MCF 10A (cell line): Measurements from ENCODE around the gene PTPRF. TPM values are rescaled to one million over a fixed set of nuclear protein-coding genes. Genes with fewer than 3 reads are reported as not detected.

Source experiments
- BruUV-seq: library from RNA; stranded (reverse); fragments of 400-500 nt; replicated peaks from 2 replicates; lab custom pipeline; 2021; lab: Mats Ljungman, UMichigan
- CTCF ChIA-PET: fragments of 300-600 bp; sonication (Branson Sonifier 250); formaldehyde crosslinking; extraction: SDS; loops from one replicate; lab custom pipeline; 2021; ENCODE audit warnings: antibody characterized with exemption, inconsistent platforms; lab: Yijun Ruan, JAX
- POLR2A ChIA-PET: fragments of 300-600, 350-650 bp; sonication (Branson Sonifier 250); formaldehyde crosslinking; extraction: SDS; loops from one replicate; lab custom pipeline; 2020; ENCODE audit warnings: antibody characterized with exemption, inconsistent platforms; lab: Yijun Ruan, JAX
- DNase-seq: peaks from one replicate; pipeline ENCODE4 v3.0.0-alpha.2; 2018; ENCODE audit not compliant: unreplicated experiment
- H3K27ac Mint-ChIP-seq: one replicate; pipeline ENCODE4 v1.8.0; 2022; ENCODE audit warnings: mild to moderate bottlenecking, low read depth, mixed read lengths; ENCODE audit not compliant: unreplicated experiment
- H3K27me3 Mint-ChIP-seq: one replicate; pipeline ENCODE4 v1.8.0; 2022; ENCODE audit warnings: mixed read lengths; ENCODE audit not compliant: insufficient read depth, unreplicated experiment
- H3K36me3 Mint-ChIP-seq: one replicate; pipeline ENCODE4 v1.8.0; 2022; ENCODE audit warnings: mild to moderate bottlenecking, moderate library complexity, mixed read lengths; ENCODE audit not compliant: insufficient read depth, unreplicated experiment
- H3K4me1 Mint-ChIP-seq: one replicate; pipeline ENCODE4 v1.8.0; 2022; ENCODE audit warnings: mixed read lengths; ENCODE audit not compliant: insufficient read depth, unreplicated experiment
- H3K4me3 Mint-ChIP-seq: one replicate; pipeline ENCODE4 v1.8.0; 2022; ENCODE audit warnings: mild to moderate bottlenecking, moderate library complexity, mixed read lengths; ENCODE audit not compliant: unreplicated experiment
- H3K9me3 Mint-ChIP-seq: one replicate; pipeline ENCODE4 v1.8.0; 2022; ENCODE audit warnings: mixed read lengths; ENCODE audit not compliant: unreplicated experiment
- intact Hi-C: fragments of 100-400 bp; cut with micrococcal nuclease; formaldehyde crosslinking; loops from 2 replicates; pipeline ENCODE4 v1.14.1; 2022
- total RNA-seq: library from RNA; stranded (reverse); gene quantifications from 2 replicates; pipeline ENCODE4 v1.2.3, GENCODE V29; 2022
- TF ChIP-seq, protein P1 (sequence below): fragments of 200-600 bp; IDR thresholded peaks from one replicate; pipeline ENCODE4 v1.8.0; 2022; ENCODE audit warnings: antibody characterized with exemption, mild to moderate bottlenecking; ENCODE audit not compliant: unreplicated experiment

PTPRF gene
- total RNA-seq, 1 experiment from 2014 or later = 67.2 TPM

DNA sequence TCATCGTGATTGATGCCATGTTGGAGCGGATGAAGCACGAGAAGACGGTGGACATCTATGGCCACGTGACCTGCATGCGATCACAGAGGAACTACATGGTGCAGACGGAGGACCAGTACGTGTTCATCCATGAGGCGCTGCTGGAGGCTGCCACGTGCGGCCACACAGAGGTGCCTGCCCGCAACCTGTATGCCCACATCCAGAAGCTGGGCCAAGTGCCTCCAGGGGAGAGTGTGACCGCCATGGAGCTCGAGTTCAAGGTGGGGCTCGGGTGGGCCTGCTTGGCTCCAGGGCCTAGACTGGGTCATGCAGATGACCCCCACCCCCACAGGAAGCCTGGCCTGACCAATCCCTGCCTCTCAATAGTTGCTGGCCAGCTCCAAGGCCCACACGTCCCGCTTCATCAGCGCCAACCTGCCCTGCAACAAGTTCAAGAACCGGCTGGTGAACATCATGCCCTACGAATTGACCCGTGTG is 88.7 kb downstream of the PTPRF start:
- no peaks in the 10 kb centered on the region for H3K27me3 Mint-ChIP-seq
- POLR2A ChIA-PET = no interaction called here
- BruUV-seq = no TSS peak
- CTCF ChIA-PET = interaction anchor here (0.6 to 0.9 kb wide), 2 partner anchors 26 to 191 kb away, joined by 3 to 4 read pairs; no protein-coding TSS in a partner anchor
- H3K9me3 Mint-ChIP-seq = no peaks in the 10 kb centered on the region
- H3K36me3 Mint-ChIP-seq = peaks cover 11% of the 10 kb centered on the region
- TF ChIP-seq, protein P1, sequence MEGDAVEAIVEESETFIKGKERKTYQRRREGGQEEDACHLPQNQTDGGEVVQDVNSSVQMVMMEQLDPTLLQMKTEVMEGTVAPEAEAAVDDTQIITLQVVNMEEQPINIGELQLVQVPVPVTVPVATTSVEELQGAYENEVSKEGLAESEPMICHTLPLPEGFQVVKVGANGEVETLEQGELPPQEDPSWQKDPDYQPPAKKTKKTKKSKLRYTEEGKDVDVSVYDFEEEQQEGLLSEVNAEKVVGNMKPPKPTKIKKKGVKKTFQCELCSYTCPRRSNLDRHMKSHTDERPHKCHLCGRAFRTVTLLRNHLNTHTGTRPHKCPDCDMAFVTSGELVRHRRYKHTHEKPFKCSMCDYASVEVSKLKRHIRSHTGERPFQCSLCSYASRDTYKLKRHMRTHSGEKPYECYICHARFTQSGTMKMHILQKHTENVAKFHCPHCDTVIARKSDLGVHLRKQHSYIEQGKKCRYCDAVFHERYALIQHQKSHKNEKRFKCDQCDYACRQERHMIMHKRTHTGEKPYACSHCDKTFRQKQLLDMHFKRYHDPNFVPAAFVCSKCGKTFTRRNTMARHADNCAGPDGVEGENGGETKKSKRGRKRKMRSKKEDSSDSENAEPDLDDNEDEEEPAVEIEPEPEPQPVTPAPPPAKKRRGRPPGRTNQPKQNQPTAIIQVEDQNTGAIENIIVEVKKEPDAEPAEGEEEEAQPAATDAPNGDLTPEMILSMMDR = no peak
- DNase-seq = no peak
- H3K4me1 Mint-ChIP-seq = no peaks in the 10 kb centered on the region
- H3K4me3 Mint-ChIP-seq = no peak overlapping the region
- no peak overlapping the region for H3K27ac Mint-ChIP-seq
- intact Hi-C loops = no loop called here

DNA sequence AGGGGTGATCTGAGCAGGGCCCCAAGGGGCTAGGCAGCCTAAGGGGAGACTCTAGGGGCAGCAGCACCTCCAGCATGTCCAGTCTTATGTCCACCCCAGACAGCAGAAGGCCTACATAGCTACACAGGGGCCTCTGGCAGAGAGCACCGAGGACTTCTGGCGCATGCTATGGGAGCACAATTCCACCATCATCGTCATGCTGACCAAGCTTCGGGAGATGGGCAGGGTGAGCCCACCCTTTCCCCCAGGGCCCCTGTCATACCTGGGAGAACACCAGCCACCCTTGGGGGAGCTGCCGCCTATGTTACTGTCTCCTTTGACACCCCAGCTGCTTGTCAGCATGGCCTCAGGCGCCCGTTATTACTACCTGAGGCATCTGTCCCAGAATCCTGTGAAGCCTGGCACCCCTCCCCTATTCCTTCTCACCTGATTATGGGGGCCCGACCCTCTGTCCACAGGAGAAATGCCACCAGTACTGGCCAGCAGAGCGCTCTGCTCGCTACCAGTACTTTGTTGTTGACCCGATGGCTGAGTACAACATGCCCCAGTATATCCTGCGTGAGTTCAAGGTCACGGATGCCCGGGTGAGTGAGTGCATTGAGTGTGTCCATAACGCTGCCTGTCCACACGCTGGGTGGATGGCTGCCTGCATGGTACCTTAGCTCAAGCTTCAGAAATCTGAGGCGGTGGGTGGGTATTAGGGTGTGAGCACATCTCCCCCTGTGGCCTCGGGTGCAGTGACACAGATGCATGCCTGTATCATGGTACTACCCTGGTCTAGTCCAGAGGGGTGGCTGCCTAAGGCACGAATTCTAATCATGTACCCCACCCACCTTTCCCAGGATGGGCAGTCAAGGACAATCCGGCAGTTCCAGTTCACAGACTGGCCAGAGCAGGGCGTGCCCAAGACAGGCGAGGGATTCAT is 89.6 kb downstream of the PTPRF start:
- TF ChIP-seq, protein P1 = no peak
- H3K4me3 Mint-ChIP-seq = no peak overlapping the region
- H3K4me1 Mint-ChIP-seq = no peaks in the 10 kb centered on the region
- no peaks in the 10 kb centered on the region for H3K27me3 Mint-ChIP-seq
- H3K36me3 Mint-ChIP-seq = peaks cover 11% of the 10 kb centered on the region
- no TSS peak for BruUV-seq
- ChIA-PET CTCF (interaction anchor here (0.6 kb wide), 1 partner anchor 192 kb away, joined by 3 read pairs; no protein-coding TSS in a partner anchor), POLR2A (no interaction called here)
- no peak overlapping the region for H3K27ac Mint-ChIP-seq
- intact Hi-C loops = no loop called here
- no peaks in the 10 kb centered on the region for H3K9me3 Mint-ChIP-seq
- no peak for DNase-seq

DNA sequence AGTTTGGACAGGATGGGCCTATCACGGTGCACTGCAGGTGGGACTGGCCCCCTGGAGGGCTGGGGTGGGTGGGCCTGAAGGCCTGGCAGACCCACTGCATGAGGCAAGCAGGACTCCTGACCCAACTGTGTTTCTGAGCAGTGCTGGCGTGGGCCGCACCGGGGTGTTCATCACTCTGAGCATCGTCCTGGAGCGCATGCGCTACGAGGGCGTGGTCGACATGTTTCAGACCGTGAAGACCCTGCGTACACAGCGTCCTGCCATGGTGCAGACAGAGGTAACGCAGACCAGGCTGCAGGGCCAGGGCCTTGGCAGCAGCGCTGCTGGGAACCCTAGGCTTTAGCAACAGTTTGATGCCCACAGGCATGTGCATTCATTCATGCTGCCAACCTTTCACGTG is 90.3 kb downstream of the PTPRF start:
- no peak overlapping the region for H3K27ac Mint-ChIP-seq
- BruUV-seq = no TSS peak
- no peaks in the 10 kb centered on the region for H3K27me3 Mint-ChIP-seq
- intact Hi-C loops = no loop called here
- H3K4me1 Mint-ChIP-seq = no peaks in the 10 kb centered on the region
- TF ChIP-seq, protein P1 = no peak
- DNase-seq = no peak
- ChIA-PET CTCF (interaction anchor here (0.7 kb wide), 1 partner anchor 328 kb away, joined by 3 read pairs; no protein-coding TSS in a partner anchor), POLR2A (no interaction called here)
- no peak overlapping the region for H3K4me3 Mint-ChIP-seq
- H3K9me3 Mint-ChIP-seq = no peaks in the 10 kb centered on the region
- H3K36me3 Mint-ChIP-seq = peaks cover 6% of the 10 kb centered on the region

DNA sequence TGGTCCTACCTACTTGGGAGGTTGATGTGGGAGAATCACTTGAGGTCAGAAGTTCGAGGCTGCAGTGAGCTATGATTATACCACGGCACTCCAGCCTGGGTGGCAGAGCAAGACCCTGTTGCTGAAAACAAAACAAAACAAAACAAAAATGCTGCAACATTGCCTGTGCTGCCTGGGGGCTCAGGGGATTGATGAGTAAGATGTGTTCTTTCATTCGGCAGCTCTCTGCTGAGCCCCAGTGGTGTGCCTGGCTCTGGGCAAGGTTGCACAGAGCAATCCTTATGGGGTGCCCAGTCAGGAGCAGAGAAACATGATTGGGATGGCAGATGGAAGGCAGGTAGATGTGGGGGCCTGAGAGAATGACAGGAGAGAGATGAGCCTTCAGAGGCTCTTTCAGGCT is 90.7 kb downstream of the PTPRF start:
- no peak for DNase-seq
- H3K4me3 Mint-ChIP-seq = no peak overlapping the region
- CTCF ChIA-PET = interaction anchor here (0.7 kb wide), 1 partner anchor 328 kb away, joined by 3 read pairs; no protein-coding TSS in a partner anchor
- TF ChIP-seq, protein P1 = no peak
- intact Hi-C loops = no loop called here
- H3K36me3 Mint-ChIP-seq = peaks cover 6% of the 10 kb centered on the region
- H3K27ac Mint-ChIP-seq = no peak overlapping the region
- H3K4me1 Mint-ChIP-seq = no peaks in the 10 kb centered on the region
- POLR2A ChIA-PET = interaction anchor here (0.9 kb wide), 1 partner anchor 91 kb away, joined by 3 read pairs; no protein-coding TSS in a partner anchor
- no TSS peak for BruUV-seq
- no peaks in the 10 kb centered on the region for H3K27me3 Mint-ChIP-seq
- no peaks in the 10 kb centered on the region for H3K9me3 Mint-ChIP-seq
